GM20000 (cell line): ENCODE results near the gene XPC.
"Not testable (repeated sequence)": the region's sequence is repeated elsewhere in the genome, so short reads cannot be mapped to it uniquely, and the experiment has no call there.

ENCODE experiments used
- DNase-seq: peaks from one replicate; pipeline ENCODE4 v3.0.0; 2012; ENCODE audit warnings: low spot score
- TF ChIP-seq, protein P1 (sequence below): IDR thresholded peaks from 2 replicates; pipeline ENCODE4 v1.5.1; 2012; ENCODE audit warnings: mild to moderate bottlenecking, control low read depth; ENCODE audit errors: extremely low read depth, missing control alignments

The XPC gene

GRCh38 chr3:14113965-14114635 lies 64.3 kb downstream of the XPC start:
- TF ChIP-seq, protein P1, sequence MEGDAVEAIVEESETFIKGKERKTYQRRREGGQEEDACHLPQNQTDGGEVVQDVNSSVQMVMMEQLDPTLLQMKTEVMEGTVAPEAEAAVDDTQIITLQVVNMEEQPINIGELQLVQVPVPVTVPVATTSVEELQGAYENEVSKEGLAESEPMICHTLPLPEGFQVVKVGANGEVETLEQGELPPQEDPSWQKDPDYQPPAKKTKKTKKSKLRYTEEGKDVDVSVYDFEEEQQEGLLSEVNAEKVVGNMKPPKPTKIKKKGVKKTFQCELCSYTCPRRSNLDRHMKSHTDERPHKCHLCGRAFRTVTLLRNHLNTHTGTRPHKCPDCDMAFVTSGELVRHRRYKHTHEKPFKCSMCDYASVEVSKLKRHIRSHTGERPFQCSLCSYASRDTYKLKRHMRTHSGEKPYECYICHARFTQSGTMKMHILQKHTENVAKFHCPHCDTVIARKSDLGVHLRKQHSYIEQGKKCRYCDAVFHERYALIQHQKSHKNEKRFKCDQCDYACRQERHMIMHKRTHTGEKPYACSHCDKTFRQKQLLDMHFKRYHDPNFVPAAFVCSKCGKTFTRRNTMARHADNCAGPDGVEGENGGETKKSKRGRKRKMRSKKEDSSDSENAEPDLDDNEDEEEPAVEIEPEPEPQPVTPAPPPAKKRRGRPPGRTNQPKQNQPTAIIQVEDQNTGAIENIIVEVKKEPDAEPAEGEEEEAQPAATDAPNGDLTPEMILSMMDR, result no peak
- no peak for DNase-seq

- no peak for DNase-seq
- TF ChIP-seq, protein P1, result no peak
These were observed 67.7 kb downstream of the XPC start for GRCh38 chr3:14110699-14111098.

GRCh38 chr3:14109821-14110220 lies 68.6 kb downstream of the XPC start:
- DNase-seq, result not testable (repeated sequence)

DNA sequence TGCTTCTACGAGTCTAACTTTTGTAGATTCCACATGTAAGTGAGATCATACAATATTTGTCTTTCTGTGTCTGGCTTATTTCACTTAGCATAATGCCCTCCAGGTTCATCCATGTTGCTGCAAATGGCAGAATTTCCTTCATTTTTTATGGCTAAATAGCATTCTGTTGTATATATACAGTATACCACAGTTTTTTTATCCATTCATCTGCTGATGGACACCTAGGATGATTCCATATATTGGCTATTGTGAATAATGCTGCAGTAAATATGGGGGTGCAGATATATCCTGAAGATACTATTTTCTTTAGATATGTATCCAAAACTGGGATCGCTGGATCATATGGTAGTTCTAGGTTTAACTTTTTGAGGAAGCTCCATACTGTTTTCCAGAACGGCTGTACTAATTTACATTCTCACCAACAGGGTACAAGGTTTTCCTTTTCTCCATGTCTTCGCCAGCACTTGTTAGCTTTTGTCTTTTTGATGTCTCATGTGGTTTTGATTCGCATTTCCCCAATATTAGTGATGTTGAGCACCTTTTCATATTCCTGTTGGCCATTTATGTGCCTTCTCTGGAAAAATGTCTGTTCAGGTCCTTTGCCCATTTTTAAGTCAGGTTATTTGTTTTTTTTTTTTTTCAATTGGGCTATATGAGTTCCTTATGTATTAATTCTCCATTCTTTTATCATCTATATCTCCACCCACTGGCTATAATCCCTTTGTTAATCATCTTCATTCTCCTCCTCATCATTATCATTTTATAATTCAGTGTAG lies 80.6 kb downstream of the XPC start:
- DNase-seq, result no peak
- TF ChIP-seq, protein P1, result no peak

- TF ChIP-seq, protein P1, result no peak
- no peak for DNase-seq
These were observed 81.7 kb downstream of the XPC start for GRCh38 chr3:14096742-14097141.
